GM12891 (cell line): ENCODE results near the gene CDH13.

Experiments used
- PAX5 ChIP-seq: IDR thresholded peaks from 2 replicates; pipeline ENCODE4 v1.6.1; 2011; ENCODE audit warnings: low read length, moderate library complexity, mild to moderate bottlenecking; ENCODE audit not compliant: insufficient read depth, severe bottlenecking
- POLR2A ChIP-seq: IDR thresholded peaks from 2 replicates; pipeline ENCODE4 v1.6.1; 2011; ENCODE audit warnings: low read depth, low read length, control low read depth
- POLR2AphosphoS5 ChIP-seq: IDR thresholded peaks from 2 replicates; pipeline ENCODE4 v1.6.1; 2011; ENCODE audit warnings: low read depth, low read length, control low read depth
- SPI1 ChIP-seq: IDR thresholded peaks from 2 replicates; pipeline ENCODE4 v1.6.1; 2011; ENCODE audit warnings: low read depth, low read length, control low read depth
- TAF1 ChIP-seq: IDR thresholded peaks from 2 replicates; pipeline ENCODE4 v1.6.1; 2011; ENCODE audit warnings: low read depth, low read length, control low read depth

DNA sequence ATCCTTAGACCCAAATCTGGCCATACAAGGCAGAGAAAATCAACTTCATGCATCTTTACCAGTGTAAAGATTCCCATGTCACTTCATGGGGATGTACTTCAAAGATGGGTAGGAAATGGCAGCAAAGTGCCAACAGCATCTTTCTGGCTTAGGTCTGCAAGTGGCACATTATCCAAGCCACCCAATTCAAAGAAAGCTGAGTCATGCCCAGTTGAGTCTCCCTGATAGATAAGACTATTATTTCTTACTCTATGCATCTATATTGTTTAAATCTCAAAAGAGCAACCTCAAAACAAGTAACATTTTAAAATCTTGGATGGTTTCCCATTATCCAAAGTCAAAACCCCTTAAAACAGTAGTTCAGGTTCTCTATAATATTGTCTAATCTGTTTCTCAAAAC is 1119.8 kb downstream of the CDH13 start:
- TF ChIP-seq POLR2AphosphoS5 (no peak), POLR2A (no peak), TAF1 (no peak), SPI1 (no peak), PAX5 (no peak)
